WTC11 (cell line): Measurements from ENCODE around the gene BIRC2.

Source experiments
- ATF3 ChIP-seq: sonication (generic); formaldehyde crosslinking; conservative IDR thresholded peaks from 2 replicates; pipeline ENCODE4 v1.8.1; 2022; ENCODE audit warnings: mild to moderate bottlenecking, missing genetic modification reagents
- CTCF ChIP-seq: fragments of 200-600 bp; IDR thresholded peaks from 2 replicates; pipeline ENCODE4 v1.8.0; 2022; ENCODE audit warnings: antibody characterized with exemption
- KAT7 ChIP-seq: sonication (generic); formaldehyde crosslinking; IDR thresholded peaks from 2 replicates; pipeline ENCODE4 v1.8.1; 2023; ENCODE audit warnings: missing genetic modification reagents, mild to moderate bottlenecking, borderline replicate concordance
- RORB ChIP-seq: fragments of 250-450 bp; sonication (Bioruptor Pico); IDR thresholded peaks from 2 replicates; pipeline ENCODE4 v1.9.0; 2021; ENCODE audit warnings: mild to moderate bottlenecking
- SP1 ChIP-seq: sonication (generic); formaldehyde crosslinking; conservative IDR thresholded peaks from 2 replicates; pipeline ENCODE4 v1.8.1; 2022; ENCODE audit warnings: missing genetic modification reagents
- USF2 ChIP-seq: sonication (generic); formaldehyde crosslinking; IDR thresholded peaks from 2 replicates; pipeline ENCODE4 v1.8.1; 2023; ENCODE audit warnings: mild to moderate bottlenecking, missing genetic modification reagents, moderate library complexity
- ZBTB21 ChIP-seq: sonication (generic); formaldehyde crosslinking; IDR thresholded peaks from 2 replicates; pipeline ENCODE4 v1.8.1; 2023; ENCODE audit warnings: mild to moderate bottlenecking, missing genetic modification reagents, borderline replicate concordance

GRCh38 chr11:102426570-102426969 is 79.6 kb downstream of the BIRC2 start:
- TF ChIP-seq USF2 (no peak), ZBTB21 (CRISPR knock-in tag) (no peak), CTCF (no peak), RORB (CRISPR knock-in tag) (no peak), KAT7 (no peak), SP1 (no peak), ATF3 (CRISPR knock-in tag) (no peak)
